PFSK-1 (cell line): ENCODE measurements around the gene SARDH.

ENCODE experiments used
- FOXP2 ChIP-seq: optimal IDR thresholded peaks from 2 replicates; pipeline ENCODE3; 2011; ENCODE audit warnings: borderline replicate concordance, control low read depth, inconsistent platforms; ENCODE audit not compliant: insufficient read depth; ENCODE audit errors: extremely low read length, extremely low read depth
- POLR2AphosphoS5 ChIP-seq: IDR thresholded peaks from 2 replicates; pipeline ENCODE4 v1.6.1; 2012; ENCODE audit warnings: low read depth, mild to moderate bottlenecking, control low read depth, low read length, moderate library complexity
- REST ChIP-seq, 2 experiments: IDR thresholded peaks; 2 replicates each; pipeline versions ENCODE4 v1.6.1 to v1.8.0; 2011 to 2012; ENCODE audit warnings: low read depth in 2 of 2, low read length in 2 of 2, control low read depth in 1 of 2, inconsistent platforms in 1 of 2, mild to moderate bottlenecking in 1 of 2, moderate library complexity in 1 of 2; ENCODE audit not compliant: insufficient read depth in 1 of 2
- SIN3A ChIP-seq: IDR thresholded peaks from 2 replicates; pipeline ENCODE4 v1.6.1; 2012; ENCODE audit warnings: mild to moderate bottlenecking, low read length, moderate library complexity, borderline replicate concordance; ENCODE audit not compliant: insufficient read depth
- TAF1 ChIP-seq: IDR thresholded peaks from 2 replicates; pipeline ENCODE4 v1.6.1; 2012; ENCODE audit warnings: low read length, control low read depth, borderline replicate concordance; ENCODE audit not compliant: insufficient read depth

- TF ChIP-seq FOXP2 (no peak), POLR2AphosphoS5 (no peak), REST (IDR thresholded peaks at IDR 0.05; ENCODE audit: insufficient read depth in 1 of 2, low read depth in 2 of 2, low read length in 2 of 2) (no peak), TAF1 (no peak), SIN3A (no peak)
Observed at GRCh38 chr9:133638076-133638475, 100.1 kb downstream of the SARDH start.
